Activated T-cell treated with anti-CD3 and anti-CD28 coated beads, Interleukin-2, amount 50 U/mL, for 4 hours (primary cell): ENCODE results near the gene PDCL3. TPM values are rescaled to one million over a fixed set of nuclear protein-coding genes. Genes with fewer than 3 reads are reported as not detected.

ENCODE experiments used
- ATAC-seq, 2 donors: fragments of 200-7000 bp; cut with Tn5 transposase; one replicate each; pipeline ENCODE4 v1.10.0; 2021
- DNase-seq: peaks from one replicate; pipeline ENCODE4 v3.0.0-alpha.2; 2020
- H3K27me3 Mint-ChIP-seq: one replicate; pipeline ENCODE4 v1.8.0; 2021; ENCODE audit warnings: low read depth, mixed read lengths
- H3K36me3 Mint-ChIP-seq: one replicate; pipeline ENCODE4 v1.8.0; 2022; ENCODE audit warnings: mixed read lengths; ENCODE audit not compliant: insufficient read depth
- H3K4me1 Mint-ChIP-seq: one replicate; pipeline ENCODE4 v1.8.0; 2021; ENCODE audit warnings: low read depth, mixed read lengths
- H3K4me3 Mint-ChIP-seq: one replicate; pipeline ENCODE4 v1.8.0; 2021; ENCODE audit warnings: mild to moderate bottlenecking, moderate library complexity, mixed read lengths
- H3K9me3 Mint-ChIP-seq: one replicate; pipeline ENCODE4 v1.8.0; 2021; ENCODE audit warnings: mixed read lengths
- total RNA-seq, 3 donors: library from RNA; stranded (reverse); gene quantifications; one replicate each; pipeline ENCODE4 v1.2.1, GENCODE V29; 2021

Gene PDCL3
- total RNA-seq, 3 donors from 2014 or later, result 42.1 to 43.5 (median 43.2) TPM

- no peaks in the 10 kb centered on the region for H3K4me1 Mint-ChIP-seq
- no peaks in the 10 kb centered on the region for H3K36me3 Mint-ChIP-seq
- DNase-seq (no peak), ATAC-seq (no peak)
- H3K4me3 Mint-ChIP-seq, result no peak overlapping the region
- peaks cover 3% of the 10 kb centered on the region for H3K27me3 Mint-ChIP-seq
- no peaks in the 10 kb centered on the region for H3K9me3 Mint-ChIP-seq
Measured at GRCh38 chr2:100542418-100542817, 20.4 kb upstream of the PDCL3 start.

- Mint-ChIP-seq H3K4me1 (no peaks in the 10 kb centered on the region), H3K36me3 (no peaks in the 10 kb centered on the region), H3K27me3 (peaks cover 8% of the 10 kb centered on the region), H3K4me3 (no peak overlapping the region), H3K9me3 (no peaks in the 10 kb centered on the region)
- ATAC-seq, result no peak
- no peak for DNase-seq
Measured at GRCh38 chr2:100544911-100545596, 17.7 kb upstream of the PDCL3 start.

- H3K27me3 Mint-ChIP-seq, result peaks cover 8% of the 10 kb centered on the region
- H3K9me3 Mint-ChIP-seq, result no peaks in the 10 kb centered on the region
- DNase-seq (no peak), ATAC-seq (no peak)
- no peak overlapping the region for H3K4me3 Mint-ChIP-seq
- H3K36me3 Mint-ChIP-seq, result no peaks in the 10 kb centered on the region
- no peaks in the 10 kb centered on the region for H3K4me1 Mint-ChIP-seq
Measured at GRCh38 chr2:100546469-100546868, 16.3 kb upstream of the PDCL3 start.

GRCh38 chr2:100548771-100549170, 14.0 kb upstream of the PDCL3 start:
- Mint-ChIP-seq H3K4me3 (no peak overlapping the region), H3K9me3 (no peaks in the 10 kb centered on the region), H3K27me3 (peaks cover 8% of the 10 kb centered on the region), H3K4me1 (no peaks in the 10 kb centered on the region), H3K36me3 (no peaks in the 10 kb centered on the region)
- DNase-seq, result no peak
- no peak for ATAC-seq

- Mint-ChIP-seq H3K4me3 (no peak overlapping the region), H3K36me3 (no peaks in the 10 kb centered on the region), H3K9me3 (no peaks in the 10 kb centered on the region), H3K4me1 (peaks cover 14% of the 10 kb centered on the region), H3K27me3 (peaks cover 8% of the 10 kb centered on the region)
- no peak for DNase-seq
- ATAC-seq, result no peak
Measured at GRCh38 chr2:100551303-100551702, 11.5 kb upstream of the PDCL3 start.

- no peaks in the 10 kb centered on the region for H3K9me3 Mint-ChIP-seq
- peak; percentile 71 to 81 for ATAC-seq
- peak; percentile 25 for DNase-seq
- no peaks in the 10 kb centered on the region for H3K36me3 Mint-ChIP-seq
- no peaks in the 10 kb centered on the region for H3K27me3 Mint-ChIP-seq
- peaks cover 18% of the 10 kb centered on the region for H3K4me1 Mint-ChIP-seq
- peak overlapping the region; percentile 37 for H3K4me3 Mint-ChIP-seq
Measured at GRCh38 chr2:100554798-100555407, 7.9 kb upstream of the PDCL3 start.

GRCh38 chr2:100556746-100557145, 6.0 kb upstream of the PDCL3 start:
- Mint-ChIP-seq H3K27me3 (no peaks in the 10 kb centered on the region), H3K36me3 (no peaks in the 10 kb centered on the region), H3K4me3 (no peak overlapping the region), H3K9me3 (no peaks in the 10 kb centered on the region), H3K4me1 (peaks cover 27% of the 10 kb centered on the region)
- no peak for ATAC-seq
- no peak for DNase-seq

GRCh38 chr2:100560216-100560830, 2.5 kb upstream of the PDCL3 start:
- no peak for DNase-seq
- no peaks in the 10 kb centered on the region for H3K9me3 Mint-ChIP-seq
- no peak overlapping the region for H3K4me3 Mint-ChIP-seq
- H3K4me1 Mint-ChIP-seq, result peaks cover 33% of the 10 kb centered on the region
- H3K27me3 Mint-ChIP-seq, result no peaks in the 10 kb centered on the region
- no peaks in the 10 kb centered on the region for H3K36me3 Mint-ChIP-seq
- ATAC-seq, result no peak

GRCh38 chr2:100561191-100561590, 1.6 kb upstream of the PDCL3 start:
- no peak overlapping the region for H3K4me3 Mint-ChIP-seq

GRCh38 chr2:100563407-100564247, 834 bp downstream of the PDCL3 start:
- DNase-seq (no peak), ATAC-seq (no peak)
- H3K4me3 Mint-ChIP-seq, result peak overlapping the region; percentile 93
- peaks cover 10% of the 10 kb centered on the region for H3K36me3 Mint-ChIP-seq
- no peaks in the 10 kb centered on the region for H3K27me3 Mint-ChIP-seq
- peaks cover 41% of the 10 kb centered on the region for H3K4me1 Mint-ChIP-seq
- no peaks in the 10 kb centered on the region for H3K9me3 Mint-ChIP-seq

More at GRCh38 chr2:100561191-100561590, 1.6 kb upstream of the PDCL3 start:
- Mint-ChIP-seq H3K27me3 (no peaks in the 10 kb centered on the region), H3K9me3 (no peaks in the 10 kb centered on the region), H3K4me1 (peaks cover 38% of the 10 kb centered on the region), H3K36me3 (no peaks in the 10 kb centered on the region)
- ATAC-seq, result no peak
- no peak for DNase-seq

GRCh38 chr2:100568989-100569388, 6.2 kb downstream of the PDCL3 start:
- no peak for ATAC-seq
- Mint-ChIP-seq H3K36me3 (peaks cover 27% of the 10 kb centered on the region), H3K4me1 (peaks cover 24% of the 10 kb centered on the region), H3K27me3 (no peaks in the 10 kb centered on the region), H3K9me3 (no peaks in the 10 kb centered on the region), H3K4me3 (no peak overlapping the region)
- no peak for DNase-seq

GRCh38 chr2:100571668-100572067, 8.9 kb downstream of the PDCL3 start:
- Mint-ChIP-seq H3K4me1 (peaks cover 7% of the 10 kb centered on the region), H3K27me3 (no peaks in the 10 kb centered on the region), H3K4me3 (no peak overlapping the region), H3K9me3 (no peaks in the 10 kb centered on the region), H3K36me3 (peaks cover 37% of the 10 kb centered on the region)
- ATAC-seq (no peak), DNase-seq (no peak)

- no peaks in the 10 kb centered on the region for H3K9me3 Mint-ChIP-seq
- H3K27me3 Mint-ChIP-seq, result no peaks in the 10 kb centered on the region
- H3K4me1 Mint-ChIP-seq, result peaks cover 28% of the 10 kb centered on the region
- DNase-seq, result no peak
- ATAC-seq, result no peak
- H3K4me3 Mint-ChIP-seq, result no peak overlapping the region
- peaks cover 19% of the 10 kb centered on the region for H3K36me3 Mint-ChIP-seq
Measured at GRCh38 chr2:100577777-100578176, 15.0 kb downstream of the PDCL3 start.
